GM19467 (cell line): Measurements from ENCODE around the gene GALNT1.

Experiments
- ATAC-seq: cut with Tn5 transposase; IDR thresholded peaks from one replicate; pipeline ENCODE4 v1.9.1; 2021; ENCODE audit warnings: mild to moderate bottlenecking, moderate library complexity; ENCODE audit not compliant: unreplicated experiment

GALNT1 gene

GRCh38 chr18:35749701-35750100 is 168.2 kb downstream of the GALNT1 start:
- ATAC-seq, result no peak

- no peak for ATAC-seq
Measured at GRCh38 chr18:35750929-35751328, 169.4 kb downstream of the GALNT1 start.

- ATAC-seq, result no peak
Measured at GRCh38 chr18:35753306-35753910, 171.9 kb downstream of the GALNT1 start.

- ATAC-seq, result no peak
Measured at GRCh38 chr18:35754464-35754863, 172.9 kb downstream of the GALNT1 start.

- no peak for ATAC-seq
Measured at GRCh38 chr18:35755369-35755768, 173.8 kb downstream of the GALNT1 start.

GRCh38 chr18:35756506-35757117 is 175.1 kb downstream of the GALNT1 start:
- no peak for ATAC-seq
